ENCODE measurements around the gene ADIPOR2. TPM values are rescaled to one million over a fixed set of nuclear protein-coding genes. Genes with fewer than 3 reads are reported as not detected.
"Not testable (repeated sequence)": the region's sequence is repeated elsewhere in the genome, so short reads cannot be mapped to it uniquely, and the experiment has no call there.

ADIPOR2 gene
- total and polyA plus RNA-seq, 10 of the 15 experiments (the other 5 are each of a cell fraction or from before 2014, with no cell fraction given) = 8.6 to 65.0 (median 38.0) TPM

- ATAC-seq; H3K9ac ChIP-seq (ENCODE audit: control insufficient read depth, insufficient read depth, low read length); DNase-seq (ENCODE audit: low read depth, low spot score); H3K27ac ChIP-seq (ENCODE audit: control insufficient read depth, insufficient read depth); H2AFZ ChIP-seq (ENCODE audit: control insufficient read depth, low read depth, low read length); POLR2A ChIA-PET; RAD21 ChIA-PET (ENCODE audit: unreplicated experiment); H3K36me3 ChIP-seq (ENCODE audit: control insufficient read depth in 2 of 2, insufficient read depth in 2 of 2, low read length in 1 of 2); H3K4me2 ChIP-seq (ENCODE audit: control insufficient read depth, insufficient read depth); H3K27me3 ChIP-seq (replicated peaks in 1 of 2; ENCODE audit: control insufficient read depth in 2 of 2, insufficient read depth in 2 of 2, low read length in 1 of 2); in situ Hi-C loops (cut with MboI); BruUV-seq (replicated peaks); H3K4me3 ChIP-seq; intact Hi-C loops (cut with micrococcal nuclease; ENCODE audit: unreplicated experiment); H4K20me1 ChIP-seq (ENCODE audit: control insufficient read depth, insufficient read depth); FAIRE-seq: not testable (repeated sequence)
- CTCF ChIA-PET = interaction anchor here (0.6 to 1.2 kb wide), 3 partner anchors 16 to 78 kb away, joined by 3 to 4 read pairs (median 3); no protein-coding TSS in a partner anchor
- peaks cover 62% of the 10 kb centered on the region for H3K79me2 ChIP-seq (ENCODE audit: control insufficient read depth, insufficient read depth, low read length)
- H3K4me1 ChIP-seq (ENCODE audit: control insufficient read depth, insufficient read depth, low read length) = peaks cover 12% of the 10 kb centered on the region
- peaks cover 21% of the 10 kb centered on the region for H3K9me3 ChIP-seq (replicated peaks; ENCODE audit: control insufficient read depth, insufficient read depth, low read length)
- SMC1A ChIA-PET (ENCODE audit: uncharacterized antibody, unreplicated experiment) = interaction anchor here (1.3 kb wide), 1 partner anchor 14 kb away, joined by 5 read pairs; no protein-coding TSS in a partner anchor
- 96% methylated on average over 5 of the region's 5 CpGs for WGBS (ENCODE audit: insufficient coverage, insufficient replicate concordance, low lambda C conversion rate, missing lambda C conversion rate)
Observed at GRCh38 chr12:1712852-1713251, 22.0 kb downstream of the ADIPOR2 start.

GRCh38 chr12:1713783-1714348 lies 23.0 kb downstream of the ADIPOR2 start:
- CTCF ChIA-PET = interaction anchor here (1.0 to 1.2 kb wide), 2 partner anchors 20 to 77 kb away, joined by 3 to 4 read pairs; no protein-coding TSS in a partner anchor
- 98% methylated on average over 14 of the region's 14 CpGs for WGBS (ENCODE audit: insufficient coverage, insufficient replicate concordance, low lambda C conversion rate, missing lambda C conversion rate)
- H3K27ac ChIP-seq (ENCODE audit: control insufficient read depth, insufficient read depth); H3K4me3 ChIP-seq; in situ Hi-C loops (cut with MboI); POLR2A ChIA-PET; intact Hi-C loops (cut with micrococcal nuclease; ENCODE audit: unreplicated experiment); DNase-seq (ENCODE audit: low read depth, low spot score); RAD21 ChIA-PET (ENCODE audit: unreplicated experiment); ATAC-seq; H2AFZ ChIP-seq (ENCODE audit: control insufficient read depth, low read depth, low read length); BruUV-seq (replicated peaks); H3K9ac ChIP-seq (ENCODE audit: control insufficient read depth, insufficient read depth, low read length); H4K20me1 ChIP-seq (ENCODE audit: control insufficient read depth, insufficient read depth); H3K4me2 ChIP-seq (ENCODE audit: control insufficient read depth, insufficient read depth); H3K36me3 ChIP-seq (ENCODE audit: control insufficient read depth in 2 of 2, insufficient read depth in 2 of 2, low read length in 1 of 2); FAIRE-seq; H3K27me3 ChIP-seq (replicated peaks in 1 of 2; ENCODE audit: control insufficient read depth in 2 of 2, insufficient read depth in 2 of 2, low read length in 1 of 2): not testable (repeated sequence)
- peaks cover 64% of the 10 kb centered on the region for H3K79me2 ChIP-seq (ENCODE audit: control insufficient read depth, insufficient read depth, low read length)
- SMC1A ChIA-PET (ENCODE audit: uncharacterized antibody, unreplicated experiment) = interaction anchor here (1.3 kb wide), 2 partner anchors 15 to 226 kb away, joined by 3 to 5 read pairs; no protein-coding TSS in a partner anchor
- peaks cover 19% of the 10 kb centered on the region for H3K9me3 ChIP-seq (replicated peaks; ENCODE audit: control insufficient read depth, insufficient read depth, low read length)
- peaks cover 12% of the 10 kb centered on the region for H3K4me1 ChIP-seq (ENCODE audit: control insufficient read depth, insufficient read depth, low read length)

- intact Hi-C loops (cut with micrococcal nuclease; ENCODE audit: unreplicated experiment); POLR2A ChIA-PET; H3K36me3 ChIP-seq (ENCODE audit: control insufficient read depth in 2 of 2, insufficient read depth in 2 of 2, low read length in 1 of 2); FAIRE-seq; H3K4me2 ChIP-seq (ENCODE audit: control insufficient read depth, insufficient read depth); BruUV-seq (replicated peaks); H3K9ac ChIP-seq (ENCODE audit: control insufficient read depth, insufficient read depth, low read length); H3K27ac ChIP-seq (ENCODE audit: control insufficient read depth, insufficient read depth); RAD21 ChIA-PET (ENCODE audit: unreplicated experiment); H3K4me3 ChIP-seq; H3K27me3 ChIP-seq (replicated peaks in 1 of 2; ENCODE audit: control insufficient read depth in 2 of 2, insufficient read depth in 2 of 2, low read length in 1 of 2); ATAC-seq; DNase-seq (ENCODE audit: low read depth, low spot score); in situ Hi-C loops (cut with MboI); H4K20me1 ChIP-seq (ENCODE audit: control insufficient read depth, insufficient read depth); H2AFZ ChIP-seq (ENCODE audit: control insufficient read depth, low read depth, low read length): not testable (repeated sequence)
- SMC1A ChIA-PET (ENCODE audit: uncharacterized antibody, unreplicated experiment) = interaction anchor here (1.5 kb wide), 1 partner anchor 9 kb away, joined by 3 read pairs; no protein-coding TSS in a partner anchor
- Histone ChIP-seq H3K79me2 (ENCODE audit: control insufficient read depth, insufficient read depth, low read length) (peaks cover 61% of the 10 kb centered on the region), H3K4me1 (ENCODE audit: control insufficient read depth, insufficient read depth, low read length) (peaks cover 12% of the 10 kb centered on the region), H3K9me3 (replicated peaks; ENCODE audit: control insufficient read depth, insufficient read depth, low read length) (peaks cover 19% of the 10 kb centered on the region)
- WGBS (ENCODE audit: insufficient coverage, insufficient replicate concordance, low lambda C conversion rate, missing lambda C conversion rate) = 98% methylated on average over 8 of the region's 8 CpGs
- CTCF ChIA-PET = interaction anchor here (0.7 kb wide), 1 partner anchor 230 kb away, joined by 3 read pairs; no protein-coding TSS in a partner anchor
Observed at GRCh38 chr12:1715459-1715858, 24.6 kb downstream of the ADIPOR2 start.

Data from GM12878 (cell line).